PC-3 (cell line): Measurements from ENCODE around the gene GPS1.

ENCODE experiments used
- CTCF ChIP-seq: fragments of 300-600 bp; sonication (generic); conservative IDR thresholded peaks from 2 replicates; pipeline ENCODE4 v1.5.1; 2017; ENCODE audit warnings: antibody characterized with exemption, low read depth, mild to moderate bottlenecking, low read length
- EZH2 ChIP-seq: fragments of 300-600 bp; sonication (generic); IDR thresholded peaks from one replicate; pipeline ENCODE4 v1.6.1; 2017; ENCODE audit warnings: antibody characterized with exemption, mild to moderate bottlenecking, low read length; ENCODE audit not compliant: unreplicated experiment
- EZH2phosphoT487 ChIP-seq: fragments of 300-600 bp; sonication (generic); IDR thresholded peaks from 2 replicates; pipeline ENCODE4 v1.6.1; 2018; ENCODE audit warnings: mild to moderate bottlenecking, antibody characterized with exemption, low read length, borderline replicate concordance

DNA sequence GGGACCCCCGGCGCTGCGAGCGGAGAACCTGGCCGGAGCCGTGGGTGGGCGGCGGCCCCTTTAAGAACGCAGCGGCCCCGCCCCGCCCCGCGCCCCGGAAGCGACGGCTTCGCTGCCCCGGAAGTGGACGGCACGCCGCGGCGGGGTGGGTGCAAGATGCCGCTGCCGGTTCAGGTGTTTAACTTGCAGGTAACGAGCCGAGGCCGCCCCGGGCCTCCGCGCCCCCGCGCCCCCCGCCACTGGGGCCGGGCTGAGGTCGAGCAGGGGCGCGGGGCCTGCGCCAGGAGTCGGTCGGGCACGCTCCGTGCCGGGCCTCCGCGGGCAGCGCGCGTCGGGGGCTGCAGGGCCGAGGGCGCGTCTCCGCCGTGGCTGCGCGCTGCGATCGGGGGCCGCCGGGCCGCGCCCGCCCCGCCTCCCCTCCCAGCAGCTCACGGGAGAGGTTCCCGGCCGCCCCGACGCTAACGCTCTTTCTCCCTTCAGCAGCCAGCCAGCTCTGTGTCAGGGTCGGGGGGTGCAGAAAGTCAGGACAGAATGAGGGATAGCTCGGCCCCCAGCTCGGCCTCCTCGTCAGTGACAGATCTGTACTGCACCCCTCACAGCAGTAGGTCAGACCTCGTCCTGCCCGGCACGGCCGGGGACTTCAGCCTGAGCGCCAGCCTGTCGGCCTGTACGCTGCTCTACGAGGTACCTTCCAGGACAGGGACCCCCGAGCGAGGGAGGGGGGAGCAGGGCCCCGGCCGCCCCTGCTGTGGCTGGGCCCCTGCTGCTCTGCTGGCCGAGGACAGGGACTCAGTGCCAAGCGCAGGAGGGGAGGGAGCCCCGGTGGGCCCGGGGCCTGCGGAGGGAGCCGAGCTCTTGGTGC, at the start of gene GPS1, which contains the start of gene RFNG:
- TF ChIP-seq CTCF (no peak), EZH2 (no peak), EZH2phosphoT487 (no peak)
